H9 (cell line): ENCODE measurements around the gene NDUFS2. TPM values are rescaled to one million over a fixed set of nuclear protein-coding genes. Genes with fewer than 3 reads are reported as not detected.

ENCODE experiments used
- DNase-seq: peaks from one replicate; pipeline ENCODE4 v3.0.0-alpha.2; 2017
- H2AFZ ChIP-seq: one replicate; pipeline ENCODE4 v1.6.1; 2013; ENCODE audit warnings: mild to moderate bottlenecking, low read length, control low read depth, moderate library complexity
- H2AK5ac ChIP-seq: 2 replicates; pipeline ENCODE4 v1.6.1; 2013; ENCODE audit warnings: low read length, control low read depth, mixed read lengths; ENCODE audit not compliant: insufficient read length
- H2BK120ac ChIP-seq: one replicate; pipeline ENCODE4 v1.6.1; 2013; ENCODE audit warnings: low read depth, mild to moderate bottlenecking, low read length, control low read depth, inconsistent platforms; ENCODE audit not compliant: poor library complexity, severe bottlenecking
- H2BK12ac ChIP-seq: 2 replicates; pipeline ENCODE4 v1.6.1; 2013; ENCODE audit warnings: low read length, control low read depth, mixed read lengths, low read depth; ENCODE audit not compliant: insufficient read length
- H2BK15ac ChIP-seq: 2 replicates; pipeline ENCODE4 v1.6.1; 2013; ENCODE audit warnings: low read depth, low read length, control low read depth
- H2BK20ac ChIP-seq: one replicate; pipeline ENCODE4 v1.6.1; 2013; ENCODE audit warnings: low read depth, mild to moderate bottlenecking, low read length, control low read depth, inconsistent platforms; ENCODE audit not compliant: poor library complexity, severe bottlenecking
- H2BK5ac ChIP-seq: 2 replicates; pipeline ENCODE4 v1.6.1; 2013; ENCODE audit warnings: low read length, control low read depth, mixed read lengths; ENCODE audit not compliant: insufficient read length
- H3K14ac ChIP-seq: 2 replicates; pipeline ENCODE4 v1.6.1; 2013; ENCODE audit warnings: low read length, control low read depth; ENCODE audit not compliant: insufficient read depth
- H3K18ac ChIP-seq: 2 replicates; pipeline ENCODE4 v1.6.1; 2013; ENCODE audit warnings: low read depth, mild to moderate bottlenecking, mixed read lengths, low read length, control low read depth; ENCODE audit not compliant: insufficient read length
- H3K23ac ChIP-seq: 2 replicates; pipeline ENCODE4 v1.6.1; 2013; ENCODE audit warnings: low read length, control low read depth, mixed read lengths, low read depth; ENCODE audit not compliant: insufficient read length
- H3K23me2 ChIP-seq: 2 replicates; pipeline ENCODE4 v1.6.1; 2013; ENCODE audit warnings: low read depth, mild to moderate bottlenecking, mixed read lengths, low read length, control low read depth; ENCODE audit not compliant: insufficient read length, poor library complexity, severe bottlenecking
- H3K27ac ChIP-seq: 2 replicates; pipeline ENCODE4 v1.5.1; 2013; ENCODE audit warnings: low read length, control low read depth, mixed read lengths, low read depth; ENCODE audit not compliant: insufficient read length
- H3K27me3 ChIP-seq: 2 replicates; pipeline ENCODE4 v1.6.1; 2013; ENCODE audit warnings: low read length, control low read depth, inconsistent platforms; ENCODE audit not compliant: insufficient read depth
- H3K4ac ChIP-seq: 2 replicates; pipeline ENCODE4 v1.6.1; 2013; ENCODE audit warnings: low read depth, mild to moderate bottlenecking, control low read depth, inconsistent platforms, low read length, moderate library complexity
- H3K4me1 ChIP-seq: 2 replicates; pipeline ENCODE4 v1.6.1; 2013; ENCODE audit warnings: low read length, control low read depth, inconsistent platforms; ENCODE audit not compliant: insufficient read depth
- H3K4me2 ChIP-seq: 2 replicates; pipeline ENCODE4 v1.6.1; 2013; ENCODE audit warnings: low read length, control low read depth, mixed read lengths; ENCODE audit not compliant: insufficient read length, insufficient read depth
- H3K56ac ChIP-seq: 2 replicates; pipeline ENCODE4 v1.6.1; 2013; ENCODE audit warnings: low read depth, mild to moderate bottlenecking, mixed read lengths, low read length, control low read depth; ENCODE audit not compliant: insufficient read length
- H3K79me1 ChIP-seq: 2 replicates; pipeline ENCODE4 v1.6.1; 2013; ENCODE audit warnings: low read depth, mild to moderate bottlenecking, moderate library complexity, low read length, control low read depth, inconsistent platforms; ENCODE audit not compliant: insufficient read depth, poor library complexity, severe bottlenecking
- H3K79me2 ChIP-seq: 2 replicates; pipeline ENCODE4 v1.6.1; 2013; ENCODE audit warnings: low read length, control low read depth, inconsistent platforms; ENCODE audit not compliant: insufficient read depth
- H3K9ac ChIP-seq: 2 replicates; pipeline ENCODE4 v1.6.1; 2013; ENCODE audit warnings: low read length, control low read depth, mixed read lengths; ENCODE audit not compliant: insufficient read length; ENCODE audit errors: extremely low read depth
- H3K9me3 ChIP-seq: one replicate; pipeline ENCODE4 v1.6.1; 2013; ENCODE audit warnings: low read depth, low read length, inconsistent platforms; ENCODE audit not compliant: control insufficient read depth
- H3T11ph ChIP-seq: one replicate; pipeline ENCODE4 v1.6.1; 2013; ENCODE audit warnings: mild to moderate bottlenecking, low read length, control low read depth, inconsistent platforms
- H4K20me1 ChIP-seq: one replicate; pipeline ENCODE4 v1.6.1; 2013; ENCODE audit not compliant: control insufficient read depth, insufficient read length, insufficient read depth
- H4K5ac ChIP-seq: 2 replicates; pipeline ENCODE4 v1.6.1; 2013; ENCODE audit warnings: low read depth, mild to moderate bottlenecking, mixed read lengths, low read length, control low read depth; ENCODE audit not compliant: insufficient read length
- H4K8ac ChIP-seq: replicated peaks from 2 replicates; pipeline ENCODE4 v1.6.1; 2013; ENCODE audit warnings: low read length, control low read depth, mixed read lengths, low read depth; ENCODE audit not compliant: insufficient read length
- H4K91ac ChIP-seq: 2 replicates; pipeline ENCODE4 v1.6.1; 2013; ENCODE audit warnings: low read depth, mild to moderate bottlenecking, moderate library complexity, mixed read lengths, low read length, control low read depth; ENCODE audit not compliant: insufficient read length
- H3K27ac Mint-ChIP-seq, 3 experiments: 2 replicates in 2 of 3; 3 replicates in 1 of 3; pipeline ENCODE4 v1.8.0; 2020 to 2021; ENCODE audit warnings: mixed read lengths in 3 of 3, mild to moderate bottlenecking in 1 of 3, moderate library complexity in 1 of 3
- H3K27me3 Mint-ChIP-seq: 2 replicates; pipeline ENCODE4 v1.8.0; 2021; ENCODE audit warnings: low read depth, mild to moderate bottlenecking, moderate library complexity, mixed read lengths
- H3K36me3 Mint-ChIP-seq, 3 experiments: 2 replicates in 2 of 3; 3 replicates in 1 of 3; pipeline ENCODE4 v1.8.0; 2020 to 2021; ENCODE audit warnings: low read depth in 3 of 3, mixed read lengths in 3 of 3; ENCODE audit not compliant: insufficient read depth in 1 of 3
- H3K4me1 Mint-ChIP-seq, 2 experiments: 2 replicates each; pipeline ENCODE4 v1.8.0; 2020; ENCODE audit warnings: mixed read lengths in 2 of 2
- H3K4me3 Mint-ChIP-seq, 2 experiments: 2 replicates in 1 of 2; 3 replicates in 1 of 2; pipeline ENCODE4 v1.8.0; 2020 to 2021; ENCODE audit warnings: mild to moderate bottlenecking in 2 of 2, mixed read lengths in 2 of 2, moderate library complexity in 1 of 2
- H3K9me3 Mint-ChIP-seq, 2 experiments: 2 replicates in 1 of 2; 3 replicates in 1 of 2; pipeline ENCODE4 v1.8.0; 2020; ENCODE audit warnings: mild to moderate bottlenecking in 2 of 2, mixed read lengths in 2 of 2, moderate library complexity in 1 of 2
- WGBS: extraction: QIAGEN DNeasy Blood & Tissue Kit; methylation state at CpG from one replicate; pipeline ENCODE4 v1.1.7; 2013; ENCODE audit warnings: missing lambda C conversion rate, low lambda C conversion rate, mixed read lengths; ENCODE audit not compliant: insufficient read length; ENCODE audit errors: extremely low coverage; 5-methylcytosine and 5-hydroxymethylcytosine counted together
- total RNA-seq: library from RNA; stranded (reverse); gene quantifications from 2 replicates; pipeline ENCODE4 v1.2.1, GENCODE V29; 2021
- TF ChIP-seq, protein P1 (sequence below): fragments of 200-600 bp; sonication (generic); conservative IDR thresholded peaks from 3 replicates; pipeline ENCODE4 v1.8.0; 2021; ENCODE audit warnings: antibody characterized with exemption, mild to moderate bottlenecking

Gene NDUFS2
- total RNA-seq, 1 experiment from 2014 or later, result 84.5 TPM

DNA sequence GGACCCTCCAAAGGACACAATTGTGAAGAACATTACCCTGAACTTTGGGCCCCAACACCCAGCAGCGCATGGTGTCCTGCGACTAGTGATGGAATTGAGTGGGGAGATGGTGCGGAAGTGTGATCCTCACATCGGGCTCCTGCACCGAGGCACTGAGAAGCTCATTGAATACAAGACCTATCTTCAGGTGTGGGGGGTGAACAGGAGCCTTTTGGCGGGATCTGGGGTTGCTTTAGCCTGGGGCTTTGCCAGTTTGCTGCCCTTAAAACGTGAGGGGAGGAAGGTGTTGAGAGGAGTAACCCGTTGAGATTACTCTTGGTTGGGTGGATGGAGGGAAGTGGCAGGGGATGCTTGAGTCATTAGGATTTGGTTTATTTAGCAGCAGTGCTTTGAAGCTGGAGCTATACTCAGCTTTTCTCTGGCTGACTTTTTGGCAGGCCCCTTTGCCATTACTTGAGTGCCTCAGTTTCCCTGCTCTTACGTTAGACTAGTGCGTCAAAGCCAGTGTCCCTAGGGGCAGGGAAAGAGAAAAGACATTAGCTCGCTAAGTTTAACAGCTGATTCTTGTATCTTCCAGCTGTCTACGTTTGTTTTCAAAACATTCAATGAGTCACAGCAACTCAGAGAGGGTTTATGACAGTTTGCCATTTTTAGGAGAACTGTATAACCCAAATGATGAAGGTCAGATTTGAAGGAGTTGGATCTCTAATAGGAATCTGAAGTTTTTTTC, 4.4 kb downstream of the NDUFS2 start:
- H3K9me3 Mint-ChIP-seq, result no peaks in the 10 kb centered on the region
- Histone ChIP-seq H3K18ac (no peak overlapping the region), H3T11ph (no peak overlapping the region), H3K79me2 (no peaks in the 10 kb centered on the region), H4K20me1 (no peaks in the 10 kb centered on the region), H4K8ac (no peak overlapping the region), H2BK12ac (no peak overlapping the region), H2AFZ (no peak overlapping the region), H2AK5ac (no peak overlapping the region), H3K23ac (no peak overlapping the region), H3K56ac (no peak overlapping the region), H3K27ac (no peak overlapping the region), H2BK5ac (no peak overlapping the region), H2BK15ac (no peak overlapping the region), H3K9me3 (no peaks in the 10 kb centered on the region), H3K4ac (no peak overlapping the region), H3K27me3 (no peaks in the 10 kb centered on the region; the same call in 1 of the 2 replicates), H3K9ac (no peak overlapping the region), H3K14ac (no peak overlapping the region), H3K4me1 (peaks cover 2% of the 10 kb centered on the region; the same call in 1 of the 2 replicates), H3K79me1 (no peaks in the 10 kb centered on the region), H2BK20ac (no peak overlapping the region), H4K5ac (no peak overlapping the region), H3K4me2 (no peak overlapping the region), H4K91ac (no peak overlapping the region), H3K23me2 (peaks cover 3% of the 10 kb centered on the region), H2BK120ac (no peak overlapping the region)
- H3K27me3 Mint-ChIP-seq, result no peaks in the 10 kb centered on the region
- H3K4me1 Mint-ChIP-seq, result peaks cover 15 to 16% of the 10 kb centered on the region in 2 experiments
- no peak for DNase-seq
- peaks cover 26 to 60% (median 59%) of the 10 kb centered on the region in 3 experiments for H3K36me3 Mint-ChIP-seq
- no CpG with 5 or more reads among the region's 12 CpGs for WGBS
- TF ChIP-seq, protein P1, sequence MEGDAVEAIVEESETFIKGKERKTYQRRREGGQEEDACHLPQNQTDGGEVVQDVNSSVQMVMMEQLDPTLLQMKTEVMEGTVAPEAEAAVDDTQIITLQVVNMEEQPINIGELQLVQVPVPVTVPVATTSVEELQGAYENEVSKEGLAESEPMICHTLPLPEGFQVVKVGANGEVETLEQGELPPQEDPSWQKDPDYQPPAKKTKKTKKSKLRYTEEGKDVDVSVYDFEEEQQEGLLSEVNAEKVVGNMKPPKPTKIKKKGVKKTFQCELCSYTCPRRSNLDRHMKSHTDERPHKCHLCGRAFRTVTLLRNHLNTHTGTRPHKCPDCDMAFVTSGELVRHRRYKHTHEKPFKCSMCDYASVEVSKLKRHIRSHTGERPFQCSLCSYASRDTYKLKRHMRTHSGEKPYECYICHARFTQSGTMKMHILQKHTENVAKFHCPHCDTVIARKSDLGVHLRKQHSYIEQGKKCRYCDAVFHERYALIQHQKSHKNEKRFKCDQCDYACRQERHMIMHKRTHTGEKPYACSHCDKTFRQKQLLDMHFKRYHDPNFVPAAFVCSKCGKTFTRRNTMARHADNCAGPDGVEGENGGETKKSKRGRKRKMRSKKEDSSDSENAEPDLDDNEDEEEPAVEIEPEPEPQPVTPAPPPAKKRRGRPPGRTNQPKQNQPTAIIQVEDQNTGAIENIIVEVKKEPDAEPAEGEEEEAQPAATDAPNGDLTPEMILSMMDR, result no peak
- H3K27ac Mint-ChIP-seq, result peak overlapping the region in 1 of 3 experiments; percentile 28; a peak in 2 of 7 replicates
- no peak overlapping the region; a peak in 1 of 5 replicates for H3K4me3 Mint-ChIP-seq
